MM.1S (cell line): Measurements from ENCODE around the gene RPP21.

ENCODE experiments used
- DNase-seq: peaks from one replicate; pipeline ENCODE4 v3.0.0-alpha.2; 2015
- H2AFZ ChIP-seq: fragments of 300-600 bp; sonication (generic); 2 replicates; pipeline ENCODE4 v1.6.0; 2016; ENCODE audit warnings: antibody characterized with exemption, low read length
- H3F3A ChIP-seq: fragments of 300-600 bp; sonication (generic); 2 replicates; pipeline ENCODE4 v1.6.1; 2016; ENCODE audit warnings: mild to moderate bottlenecking, antibody characterized with exemption, low read length, moderate library complexity, mixed read lengths; ENCODE audit not compliant: insufficient read depth
- H3K27ac ChIP-seq: fragments of 300-600 bp; sonication (generic); 2 replicates; pipeline ENCODE4 v1.5.1; 2016; ENCODE audit warnings: mild to moderate bottlenecking, low read length
- H3K27me3 ChIP-seq: fragments of 300-600 bp; sonication (generic); replicated peaks from 2 replicates; pipeline ENCODE4 v1.6.0; 2016; ENCODE audit warnings: low read length; ENCODE audit not compliant: insufficient read depth
- H3K36me3 ChIP-seq: fragments of 300-600 bp; sonication (generic); replicated peaks from 2 replicates; pipeline ENCODE4 v1.6.1; 2016; ENCODE audit warnings: mild to moderate bottlenecking, low read length, mixed read lengths; ENCODE audit not compliant: insufficient read depth
- H3K4me1 ChIP-seq: fragments of 300-600 bp; sonication (generic); 2 replicates; pipeline ENCODE4 v1.6.1; 2016; ENCODE audit warnings: low read length, mixed read lengths
- H3K4me2 ChIP-seq: fragments of 300-600 bp; sonication (generic); 2 replicates; pipeline ENCODE4 v1.6.0; 2016; ENCODE audit warnings: low read depth, low read length
- H3K4me3 ChIP-seq: fragments of 300-600 bp; sonication (generic); 2 replicates; pipeline ENCODE4 v1.5.1; 2016; ENCODE audit warnings: low read length, mixed read lengths
- H3K79me2 ChIP-seq: fragments of 300-600 bp; sonication (generic); 2 replicates; pipeline ENCODE4 v1.6.1; 2016; ENCODE audit warnings: mixed run types, low read length, mixed read lengths
- H3K9ac ChIP-seq: fragments of 300-600 bp; sonication (generic); 2 replicates; pipeline ENCODE4 v1.6.1; 2016; ENCODE audit warnings: low read length, mixed read lengths
- H3K9me2 ChIP-seq: fragments of 300-600 bp; sonication (generic); replicated peaks from 2 replicates; pipeline ENCODE4 v1.6.1; 2016; ENCODE audit warnings: mild to moderate bottlenecking, low read length, mixed read lengths; ENCODE audit not compliant: insufficient read depth
- H3K9me3 ChIP-seq: fragments of 300-600 bp; sonication (generic); replicated peaks from 2 replicates; pipeline ENCODE4 v1.6.1; 2016; ENCODE audit warnings: mild to moderate bottlenecking, low read length, mixed read lengths; ENCODE audit not compliant: insufficient read depth
- H4K20me1 ChIP-seq: fragments of 300-600 bp; sonication (generic); 2 replicates; pipeline ENCODE4 v1.6.1; 2016; ENCODE audit warnings: mild to moderate bottlenecking, low read length, moderate library complexity, mixed read lengths; ENCODE audit not compliant: insufficient read depth
- EZH2 ChIP-seq: fragments of 300-600 bp; sonication (generic); optimal IDR thresholded peaks from 2 replicates; pipeline ENCODE3; 2017; ENCODE audit warnings: low read depth, mild to moderate bottlenecking, antibody characterized with exemption, low read length, mixed read lengths
- EZH2phosphoT487 ChIP-seq: fragments of 300-600 bp; sonication (generic); IDR thresholded peaks from 2 replicates; pipeline ENCODE4 v1.6.1; 2018; ENCODE audit warnings: antibody characterized with exemption, low read length
- TF ChIP-seq, protein P1 (sequence below): fragments of 300-600 bp; sonication (generic); IDR thresholded peaks from 2 replicates; pipeline ENCODE4 v1.5.1; 2016; ENCODE audit warnings: antibody characterized with exemption, low read length, mixed read lengths

The RPP21 gene

DNA sequence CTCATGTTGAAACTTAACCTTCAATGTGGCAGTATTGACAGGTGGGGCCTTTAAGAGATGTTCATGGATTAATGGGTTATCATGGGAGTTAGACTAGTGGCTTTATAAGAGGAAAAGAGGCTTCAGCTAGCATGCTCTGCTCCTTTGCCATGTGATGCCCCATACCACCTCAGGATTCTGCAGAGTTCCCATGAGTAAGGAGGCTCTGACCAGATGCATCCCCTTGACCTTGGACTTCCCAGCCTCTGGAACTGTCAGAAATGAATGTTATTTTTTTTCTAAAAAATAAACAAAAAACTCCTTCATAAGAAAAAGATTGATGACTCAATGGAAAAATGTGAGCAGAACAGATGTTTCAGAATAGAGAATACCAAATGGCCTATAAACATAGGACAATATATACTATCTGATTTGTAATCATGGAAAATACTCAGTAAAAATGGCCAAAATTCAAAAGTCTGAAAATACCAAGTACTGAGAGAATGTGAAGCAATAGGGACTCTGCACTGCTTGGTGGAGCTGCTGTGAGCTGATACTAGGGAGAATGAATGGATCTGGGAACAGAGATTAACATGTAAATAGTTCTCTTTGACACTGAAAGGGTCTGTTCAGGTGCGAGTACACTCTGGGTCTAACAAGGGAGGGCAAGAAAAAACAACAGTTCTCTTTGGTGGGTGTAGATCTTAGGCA, 25.7 kb upstream of the RPP21 start:
- peaks cover 12% of the 10 kb centered on the region for H3K4me1 ChIP-seq
- peaks cover 3% of the 10 kb centered on the region; the same call in 1 of the 2 replicates for H4K20me1 ChIP-seq
- H3K27ac ChIP-seq: no peak overlapping the region
- H3K9me2 ChIP-seq: no peaks in the 10 kb centered on the region
- no peak overlapping the region for H2AFZ ChIP-seq
- H3F3A ChIP-seq: no peaks in the 10 kb centered on the region
- 0 out of 2 replicates have a peak, but pooled peaks cover 8% of the 10 kb centered on the region for H3K36me3 ChIP-seq
- no peak overlapping the region for H3K9ac ChIP-seq
- H3K27me3 ChIP-seq: no peaks in the 10 kb centered on the region
- H3K4me3 ChIP-seq: no peak overlapping the region
- H3K9me3 ChIP-seq: no peaks in the 10 kb centered on the region
- DNase-seq: no peak
- peaks cover 96% of the 10 kb centered on the region for H3K79me2 ChIP-seq
- no peak overlapping the region for H3K4me2 ChIP-seq
- TF ChIP-seq EZH2 (no peak), EZH2phosphoT487 (no peak)
- TF ChIP-seq, protein P1, sequence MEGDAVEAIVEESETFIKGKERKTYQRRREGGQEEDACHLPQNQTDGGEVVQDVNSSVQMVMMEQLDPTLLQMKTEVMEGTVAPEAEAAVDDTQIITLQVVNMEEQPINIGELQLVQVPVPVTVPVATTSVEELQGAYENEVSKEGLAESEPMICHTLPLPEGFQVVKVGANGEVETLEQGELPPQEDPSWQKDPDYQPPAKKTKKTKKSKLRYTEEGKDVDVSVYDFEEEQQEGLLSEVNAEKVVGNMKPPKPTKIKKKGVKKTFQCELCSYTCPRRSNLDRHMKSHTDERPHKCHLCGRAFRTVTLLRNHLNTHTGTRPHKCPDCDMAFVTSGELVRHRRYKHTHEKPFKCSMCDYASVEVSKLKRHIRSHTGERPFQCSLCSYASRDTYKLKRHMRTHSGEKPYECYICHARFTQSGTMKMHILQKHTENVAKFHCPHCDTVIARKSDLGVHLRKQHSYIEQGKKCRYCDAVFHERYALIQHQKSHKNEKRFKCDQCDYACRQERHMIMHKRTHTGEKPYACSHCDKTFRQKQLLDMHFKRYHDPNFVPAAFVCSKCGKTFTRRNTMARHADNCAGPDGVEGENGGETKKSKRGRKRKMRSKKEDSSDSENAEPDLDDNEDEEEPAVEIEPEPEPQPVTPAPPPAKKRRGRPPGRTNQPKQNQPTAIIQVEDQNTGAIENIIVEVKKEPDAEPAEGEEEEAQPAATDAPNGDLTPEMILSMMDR: no peak

DNA sequence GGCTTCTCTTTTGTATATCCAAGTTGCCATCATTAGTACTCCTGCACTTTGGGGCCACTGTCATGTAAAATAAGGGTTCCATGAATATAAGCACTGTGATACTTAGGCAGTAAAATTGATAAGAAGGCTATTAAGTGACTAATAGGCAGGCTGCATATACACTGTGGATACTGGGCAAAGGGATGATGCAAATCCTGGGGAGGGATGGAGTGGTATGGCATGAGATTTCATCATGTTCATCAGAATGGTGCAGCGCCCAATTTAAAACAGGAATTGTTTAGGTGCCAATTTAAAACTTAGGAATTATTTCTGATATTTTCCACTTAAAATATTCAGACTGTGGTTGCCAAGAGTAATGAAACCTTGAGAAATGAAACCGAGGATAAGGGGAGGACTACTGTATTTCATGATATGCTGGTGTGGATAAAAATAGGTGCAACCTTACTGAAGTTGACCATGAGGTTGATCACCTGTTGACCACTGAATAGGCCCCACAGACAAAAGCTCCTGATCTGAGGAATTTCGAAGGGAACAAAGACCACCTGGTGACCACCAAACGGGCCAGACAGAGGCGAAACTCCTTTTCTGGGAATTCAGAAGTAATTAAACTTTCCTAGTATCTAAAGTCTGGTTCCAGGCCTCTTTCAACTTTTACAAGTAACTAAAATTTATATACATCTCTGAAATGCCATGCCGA, 23.1 kb upstream of the RPP21 start:
- H3K36me3 ChIP-seq: no peaks in the 10 kb centered on the region
- H3K9me3 ChIP-seq: no peaks in the 10 kb centered on the region
- peaks cover 90% of the 10 kb centered on the region for H3K79me2 ChIP-seq
- H4K20me1 ChIP-seq: no peaks in the 10 kb centered on the region; the same call in 1 of the 2 replicates
- no peak overlapping the region for H3K27ac ChIP-seq
- H3F3A ChIP-seq: peaks cover 11% of the 10 kb centered on the region; the same call in 1 of the 2 replicates
- H2AFZ ChIP-seq: no peak overlapping the region
- H3K9ac ChIP-seq: no peak overlapping the region
- peaks cover 17% of the 10 kb centered on the region for H3K4me1 ChIP-seq
- DNase-seq: no peak
- no peaks in the 10 kb centered on the region for H3K9me2 ChIP-seq
- no peak overlapping the region for H3K4me2 ChIP-seq
- TF ChIP-seq EZH2phosphoT487 (no peak), EZH2 (no peak)
- TF ChIP-seq, protein P1: no peak
- no peaks in the 10 kb centered on the region for H3K27me3 ChIP-seq
- no peak overlapping the region for H3K4me3 ChIP-seq

DNA sequence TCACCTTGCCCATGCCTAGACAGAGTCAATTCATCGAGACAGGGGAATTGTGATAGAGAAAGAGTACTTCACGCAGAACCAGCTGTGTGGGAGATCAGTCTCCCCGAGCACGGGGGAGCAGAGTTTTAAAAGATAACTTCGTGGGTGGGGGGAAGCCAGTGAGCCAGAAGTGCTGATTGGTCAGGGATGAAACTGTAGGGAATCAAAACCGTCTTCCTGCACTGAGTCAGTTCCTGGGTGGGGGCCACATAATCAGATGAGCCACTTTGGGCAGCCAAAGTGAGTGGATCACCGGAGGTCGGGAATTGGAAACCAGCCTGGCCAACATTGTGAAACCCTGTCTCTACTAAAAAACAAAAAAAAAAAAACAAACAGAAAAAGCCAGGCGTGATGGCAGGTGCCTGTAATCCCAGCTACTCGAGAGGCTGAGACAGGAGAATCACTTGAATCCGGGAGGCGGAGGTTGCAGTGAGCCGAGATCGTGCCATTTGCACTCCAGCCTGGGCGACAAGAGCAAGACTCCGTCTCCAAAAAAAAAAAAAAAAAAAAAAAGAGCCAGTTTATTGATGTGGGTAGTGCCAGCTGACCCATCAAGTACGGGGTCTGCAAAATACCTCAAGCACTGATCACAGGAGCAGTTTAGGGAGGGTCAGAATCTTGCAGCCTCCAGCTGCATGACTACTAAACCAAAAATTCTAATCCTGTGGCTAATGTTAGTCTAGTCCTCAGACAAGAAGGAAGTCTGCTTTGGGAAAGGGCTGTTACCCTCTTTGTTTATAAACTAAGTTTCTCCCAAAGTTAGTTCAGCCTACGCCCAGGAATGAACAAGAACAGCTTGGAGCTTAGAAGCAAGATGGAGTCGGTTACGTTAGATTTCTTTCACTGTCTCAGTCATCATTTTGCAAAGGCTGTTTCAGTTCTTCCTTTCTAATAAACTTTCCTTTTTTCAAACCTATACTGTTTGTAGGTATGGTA, 22.1 kb upstream of the RPP21 start:
- Histone ChIP-seq H3F3A (peaks cover 11% of the 10 kb centered on the region; the same call in 1 of the 2 replicates), H4K20me1 (no peaks in the 10 kb centered on the region; the same call in 1 of the 2 replicates), H3K4me2 (no peak overlapping the region), H3K4me3 (no peak overlapping the region), H3K9me2 (no peaks in the 10 kb centered on the region), H3K27me3 (no peaks in the 10 kb centered on the region), H3K36me3 (no peaks in the 10 kb centered on the region), H2AFZ (no peak overlapping the region), H3K27ac (no peak overlapping the region), H3K4me1 (peaks cover 17% of the 10 kb centered on the region), H3K9ac (no peak overlapping the region), H3K79me2 (peaks cover 80% of the 10 kb centered on the region), H3K9me3 (no peaks in the 10 kb centered on the region)
- no peak for TF ChIP-seq EZH2phosphoT487
- TF ChIP-seq, protein P1: no peak
- no peak for TF ChIP-seq EZH2
- no peak for DNase-seq
